Gastroesophageal sphincter (tissue), 4 donors: ENCODE measurements around the gene PCSK5. TPM values are rescaled to one million over a fixed set of nuclear protein-coding genes. Genes with fewer than 3 reads are reported as not detected.

Experiments
- ATAC-seq: fragments of 150-250 bp; one replicate; pipeline ENCODE4 v1.9.1; 2016; ENCODE audit warnings: mild to moderate bottlenecking, moderate library complexity
- H3K27ac ChIP-seq, 4 donors: fragments of 200-600 bp; sonication (generic) in 3 of 4; 1 replicate in 3 of 4; 2 replicates in 1 of 4; pipeline ENCODE4 v1.5.1; 2016 to 2019
- H3K27me3 ChIP-seq: fragments of 200-600 bp; sonication (generic); one replicate; pipeline ENCODE4 v1.5.1; 2019
- H3K36me3 ChIP-seq, 2 donors: fragments of 200-600 bp; sonication (generic); one replicate each; pipeline ENCODE4 v1.5.1; 2019; ENCODE audit warnings: control low read depth in 1 of 2
- H3K4me1 ChIP-seq, 3 donors: fragments of 200-600 bp; sonication (generic); 1 replicate in 2 of 3; 2 replicates in 1 of 3; pipeline ENCODE4 v1.5.1; 2016 to 2019; ENCODE audit warnings: control low read depth in 2 of 3
- H3K4me3 ChIP-seq, 2 donors: fragments of 200-600 bp; sonication (generic); one replicate each; pipeline ENCODE4 v1.5.1; 2019; ENCODE audit warnings: mild to moderate bottlenecking in 1 of 2, moderate library complexity in 1 of 2
- H3K9me3 ChIP-seq, 3 donors: fragments of 200-600 bp; sonication (generic); one replicate each; pipeline ENCODE4 v1.5.1; 2017 to 2019; ENCODE audit warnings: control low read depth in 2 of 3
- EP300 ChIP-seq: sonication (generic); formaldehyde crosslinking; IDR thresholded peaks from one replicate; pipeline ENCODE4 v1.6.1; 2017; ENCODE audit warnings: antibody characterized with exemption, mild to moderate bottlenecking
- POLR2A ChIP-seq, 2 donors: fragments of 450-650 bp; IDR thresholded peaks; one replicate each; pipeline ENCODE4 v1.6.1; 2017; ENCODE audit warnings: antibody characterized with exemption in 2 of 2, mild to moderate bottlenecking in 2 of 2, moderate library complexity in 1 of 2
- POLR2AphosphoS5 ChIP-seq: sonication (generic); formaldehyde crosslinking; IDR thresholded peaks from one replicate; pipeline ENCODE4 v1.6.1; 2017; ENCODE audit warnings: antibody characterized with exemption
- WGBS, 2 donors: methylation state at CpG; one replicate each; pipeline ENCODE4 v1.1.5; 2018; ENCODE audit warnings: low coverage in 1 of 2; 5-methylcytosine and 5-hydroxymethylcytosine counted together
- total RNA-seq, 4 donors: library from RNA; depleted of rRNA; stranded (reverse); fragments of >200 nt; gene quantifications; one replicate each; pipeline ENCODE4 v1.1.0, GENCODE V29; 2016
- TF ChIP-seq, protein P1 (sequence below), 4 experiments: fragments of 200-600 bp in 2 of 4; fragments of 450-650 bp in 2 of 4; sonication (generic) in 1 of 4; IDR thresholded peaks; one replicate each; pipeline ENCODE4 v1.5.1; 2017 to 2019; ENCODE audit warnings: antibody characterized with exemption in 4 of 4, mild to moderate bottlenecking in 2 of 4, moderate library complexity in 2 of 4

Gene PCSK5
- total RNA-seq, 4 donors from 2014 or later = 20.1 to 37.3 (median 28.1) TPM

DNA sequence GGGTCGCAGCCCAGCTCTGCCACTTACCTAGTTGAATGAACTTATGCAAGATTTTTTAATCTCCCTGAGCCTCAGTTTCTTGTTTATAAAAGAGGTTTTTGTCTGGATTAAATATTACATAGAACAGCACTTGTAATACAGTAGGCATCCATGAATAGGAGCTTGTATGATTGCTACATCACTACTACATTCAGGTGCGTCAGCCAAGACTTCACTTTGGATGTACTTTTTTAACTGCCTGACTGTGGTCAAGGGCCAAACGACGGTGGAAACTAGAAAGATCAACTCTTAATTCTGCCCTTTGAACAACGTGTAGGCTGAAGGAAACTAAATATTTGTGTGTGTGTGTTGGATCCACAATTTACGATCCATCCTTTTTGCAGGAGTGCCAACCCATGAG, 330.9 kb downstream of the PCSK5 start:
- H3K27me3 ChIP-seq = no peaks in the 10 kb centered on the region
- no peak for ATAC-seq
- peaks cover 0 to 10% (median 0%) of the 10 kb centered on the region in 3 donors for H3K4me1 ChIP-seq
- WGBS, 2 donors = 56 to 67% methylated on average over 3 to 6 of the region's 6 CpGs
- no peak overlapping the region for H3K4me3 ChIP-seq
- H3K36me3 ChIP-seq = no peaks in the 10 kb centered on the region
- H3K27ac ChIP-seq = no peak overlapping the region
- no peaks in the 10 kb centered on the region for H3K9me3 ChIP-seq
- TF ChIP-seq POLR2A (IDR thresholded peaks at IDR 0.05) = no peak
- TF ChIP-seq, protein P1, sequence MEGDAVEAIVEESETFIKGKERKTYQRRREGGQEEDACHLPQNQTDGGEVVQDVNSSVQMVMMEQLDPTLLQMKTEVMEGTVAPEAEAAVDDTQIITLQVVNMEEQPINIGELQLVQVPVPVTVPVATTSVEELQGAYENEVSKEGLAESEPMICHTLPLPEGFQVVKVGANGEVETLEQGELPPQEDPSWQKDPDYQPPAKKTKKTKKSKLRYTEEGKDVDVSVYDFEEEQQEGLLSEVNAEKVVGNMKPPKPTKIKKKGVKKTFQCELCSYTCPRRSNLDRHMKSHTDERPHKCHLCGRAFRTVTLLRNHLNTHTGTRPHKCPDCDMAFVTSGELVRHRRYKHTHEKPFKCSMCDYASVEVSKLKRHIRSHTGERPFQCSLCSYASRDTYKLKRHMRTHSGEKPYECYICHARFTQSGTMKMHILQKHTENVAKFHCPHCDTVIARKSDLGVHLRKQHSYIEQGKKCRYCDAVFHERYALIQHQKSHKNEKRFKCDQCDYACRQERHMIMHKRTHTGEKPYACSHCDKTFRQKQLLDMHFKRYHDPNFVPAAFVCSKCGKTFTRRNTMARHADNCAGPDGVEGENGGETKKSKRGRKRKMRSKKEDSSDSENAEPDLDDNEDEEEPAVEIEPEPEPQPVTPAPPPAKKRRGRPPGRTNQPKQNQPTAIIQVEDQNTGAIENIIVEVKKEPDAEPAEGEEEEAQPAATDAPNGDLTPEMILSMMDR (IDR thresholded peaks at IDR 0.05) = no peak
- no peak for TF ChIP-seq EP300
- no peak for TF ChIP-seq POLR2AphosphoS5

DNA sequence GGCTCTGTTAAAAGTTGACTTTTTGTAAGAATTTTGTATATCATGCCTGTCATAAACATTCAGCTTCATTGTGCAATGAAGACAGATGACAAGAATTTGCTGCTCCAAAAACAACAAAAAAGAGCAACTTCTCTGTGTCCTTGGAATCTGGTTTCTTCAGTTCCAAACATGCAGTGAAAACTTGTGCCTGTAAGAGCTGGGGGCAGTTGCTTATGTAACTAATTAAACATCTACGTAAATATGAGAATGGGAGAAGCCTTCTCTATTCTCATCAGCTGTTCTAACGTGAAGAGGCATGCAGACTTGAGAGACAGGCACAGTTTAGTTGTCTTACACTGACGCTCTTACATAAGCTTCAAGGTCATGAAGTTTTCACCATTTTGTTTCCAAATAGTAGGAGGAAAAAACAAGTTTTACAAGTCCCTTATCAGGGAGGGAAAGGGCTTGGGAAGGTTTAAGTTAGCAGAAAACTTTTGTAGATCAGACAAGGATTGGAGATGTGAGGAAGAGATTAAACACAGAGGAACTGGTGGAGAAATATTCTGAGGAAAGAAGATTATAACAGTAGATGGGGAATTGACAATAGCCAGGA, 333.4 kb downstream of the PCSK5 start:
- Histone ChIP-seq H3K27me3 (no peaks in the 10 kb centered on the region), H3K9me3 (no peaks in the 10 kb centered on the region), H3K36me3 (no peaks in the 10 kb centered on the region), H3K27ac (peak overlapping the region in 3 of 4 donors; percentile 9 to 36 (median 34)), H3K4me1 (peaks cover 0 to 10% (median 0%) of the 10 kb centered on the region in 3 donors), H3K4me3 (no peak overlapping the region)
- TF ChIP-seq, protein P1 (IDR thresholded peaks at IDR 0.05) = no peak
- no peak for TF ChIP-seq POLR2AphosphoS5
- TF ChIP-seq POLR2A (IDR thresholded peaks at IDR 0.05) = no peak
- no peak for TF ChIP-seq EP300
- peak; percentile 57 for ATAC-seq
- whole genome bisulfite sequencing, 2 donors = 40 to 47% methylated on average over 3 of the region's 3 CpGs

DNA sequence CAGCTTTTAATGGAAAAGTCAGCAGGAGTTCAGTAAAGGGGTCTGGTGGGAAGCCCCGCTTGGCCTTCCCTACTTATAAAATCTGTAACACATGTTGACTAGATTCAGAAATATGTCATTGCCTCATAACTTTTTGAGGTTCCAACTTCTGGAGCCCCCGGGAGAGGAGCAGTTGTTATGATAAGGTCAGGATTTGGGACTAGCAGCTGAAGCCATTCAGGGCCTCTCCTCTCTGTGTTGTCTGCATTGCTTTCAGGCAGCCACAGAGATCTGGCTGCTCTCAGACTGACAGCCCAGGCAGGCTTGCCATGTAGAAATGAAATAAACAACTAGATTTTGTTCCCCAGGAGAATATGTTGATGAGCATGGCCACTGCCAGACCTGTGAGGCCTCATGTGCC, 336.7 kb downstream of the PCSK5 start:
- H3K27me3 ChIP-seq = no peaks in the 10 kb centered on the region
- peak; percentile 65 for ATAC-seq
- no peaks in the 10 kb centered on the region for H3K36me3 ChIP-seq
- H3K27ac ChIP-seq = peak overlapping the region in 2 of 4 donors; percentile 18 to 34
- WGBS, 2 donors = 75 to 88% methylated on average over 1 to 2 of the region's 2 CpGs
- H3K4me3 ChIP-seq = no peak overlapping the region
- H3K9me3 ChIP-seq = no peaks in the 10 kb centered on the region
- TF ChIP-seq POLR2AphosphoS5 = no peak
- no peak for TF ChIP-seq POLR2A (IDR thresholded peaks at IDR 0.05)
- TF ChIP-seq, protein P1 (IDR thresholded peaks at IDR 0.05) = no peak
- no peak for TF ChIP-seq EP300
- peaks cover 0 to 10% (median 0%) of the 10 kb centered on the region in 3 donors for H3K4me1 ChIP-seq

DNA sequence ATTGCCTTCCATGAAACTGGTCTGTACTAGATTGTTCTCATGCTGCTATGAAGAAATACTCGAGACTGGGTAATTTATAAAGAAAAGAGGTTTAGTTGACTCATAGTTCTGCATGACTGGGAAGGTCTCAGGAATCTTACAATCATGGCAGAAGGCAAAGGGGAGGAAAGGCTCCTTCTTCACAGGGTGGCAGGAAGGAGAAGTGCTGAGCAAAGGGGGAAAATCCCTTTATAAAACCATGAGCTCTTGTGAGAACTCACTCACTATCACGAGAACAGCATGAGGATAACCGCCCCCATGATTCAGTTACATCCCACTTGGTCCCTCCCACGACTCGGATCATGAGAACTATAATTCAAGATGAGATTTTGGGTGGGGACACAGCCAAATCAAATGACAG, 340.5 kb downstream of the PCSK5 start:
- Histone ChIP-seq H3K27me3 (no peaks in the 10 kb centered on the region), H3K4me1 (no peaks in the 10 kb centered on the region), H3K4me3 (no peak overlapping the region), H3K36me3 (no peaks in the 10 kb centered on the region), H3K27ac (no peak overlapping the region), H3K9me3 (no peaks in the 10 kb centered on the region)
- TF ChIP-seq POLR2A (IDR thresholded peaks at IDR 0.05) (no peak), POLR2AphosphoS5 (no peak), EP300 (no peak)
- TF ChIP-seq, protein P1 (IDR thresholded peaks at IDR 0.05) = no peak
- no peak for ATAC-seq
- WGBS, 2 donors = 85 to 100% methylated on average over 4 to 5 of the region's 5 CpGs

DNA sequence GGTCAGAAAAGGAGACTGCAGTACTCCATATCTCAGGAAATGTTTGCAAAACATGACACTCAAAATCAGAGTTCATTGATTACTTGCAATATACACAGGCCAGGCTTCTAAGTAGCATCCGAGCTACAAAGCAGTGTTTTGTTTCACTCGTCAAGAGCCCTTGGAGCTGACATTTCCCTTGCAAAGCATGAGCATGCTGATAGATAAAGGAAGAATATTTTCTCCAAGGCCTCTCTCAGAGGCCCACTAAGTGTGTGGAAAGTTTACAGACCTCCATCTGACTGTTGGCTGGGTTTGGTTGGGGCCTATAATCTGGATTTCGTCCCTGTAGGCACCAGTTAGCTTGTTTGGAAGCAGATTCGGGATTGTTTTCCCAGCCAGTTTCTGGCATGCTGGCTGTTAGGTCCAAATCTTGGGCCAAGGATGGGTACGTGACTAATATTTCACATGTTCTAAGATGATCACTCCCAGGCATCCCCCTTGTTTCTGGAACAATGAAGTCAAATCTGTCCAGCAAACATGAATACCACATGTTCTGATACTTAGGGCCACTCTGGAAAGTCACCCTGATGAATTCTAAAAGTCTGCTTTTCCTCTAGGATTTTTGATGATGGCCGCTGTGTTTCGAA, 342.5 kb downstream of the PCSK5 start:
- WGBS, 2 donors = 66 to 70% methylated on average over 7 of the region's 7 CpGs
- no peaks in the 10 kb centered on the region for H3K9me3 ChIP-seq
- no peak for TF ChIP-seq POLR2AphosphoS5
- TF ChIP-seq EP300 = no peak
- TF ChIP-seq POLR2A (IDR thresholded peaks at IDR 0.05) = no peak
- TF ChIP-seq, protein P1 (IDR thresholded peaks at IDR 0.05) = no peak
- no peaks in the 10 kb centered on the region for H3K27me3 ChIP-seq
- H3K36me3 ChIP-seq = no peaks in the 10 kb centered on the region
- H3K4me1 ChIP-seq = no peaks in the 10 kb centered on the region
- H3K27ac ChIP-seq = no peak overlapping the region
- no peak overlapping the region for H3K4me3 ChIP-seq
- ATAC-seq = no peak
